KMS-11 (cell line): ENCODE measurements around the gene C16orf87.
"Not testable (repeated sequence)": the region's sequence is repeated elsewhere in the genome, so short reads cannot be mapped to it uniquely, and the experiment has no call there.

Experiments used
- H2AFZ ChIP-seq: fragments of 200-600 bp; sonication (generic); 2 replicates; pipeline ENCODE4 v1.6.1; 2016; ENCODE audit warnings: antibody characterized with exemption, mixed run types, low read depth
- H3K27ac ChIP-seq: fragments of 200-600 bp; sonication (generic); 2 replicates; pipeline ENCODE4 v1.6.1; 2016; ENCODE audit warnings: mild to moderate bottlenecking, mixed run types
- H3K27me3 ChIP-seq: fragments of 200-600 bp; sonication (generic); 2 replicates; pipeline ENCODE4 v1.6.1; 2017; ENCODE audit warnings: mild to moderate bottlenecking, low read depth, mixed run types, moderate library complexity; ENCODE audit not compliant: insufficient read depth
- H3K36me3 ChIP-seq: fragments of 200-600 bp; sonication (generic); 2 replicates; pipeline ENCODE4 v1.6.1; 2017; ENCODE audit warnings: mild to moderate bottlenecking, mixed run types; ENCODE audit not compliant: insufficient read depth
- H3K4me1 ChIP-seq: fragments of 200-600 bp; sonication (generic); 2 replicates; pipeline ENCODE4 v1.6.1; 2016; ENCODE audit warnings: mild to moderate bottlenecking, low read depth, mixed run types; ENCODE audit not compliant: poor library complexity, severe bottlenecking
- H3K4me2 ChIP-seq: fragments of 200-600 bp; sonication (generic); 2 replicates; pipeline ENCODE4 v1.7.0; 2016; ENCODE audit warnings: mild to moderate bottlenecking, mixed run types
- H3K4me3 ChIP-seq: fragments of 200-600 bp; sonication (generic); IDR thresholded peaks from 2 replicates; pipeline ENCODE4 v1.6.1; 2017; ENCODE audit warnings: low read depth, low read length, mixed read lengths; ENCODE audit not compliant: insufficient read depth
- H3K79me2 ChIP-seq: fragments of 200-600 bp; sonication (generic); 2 replicates; pipeline ENCODE4 v1.6.1; 2016; ENCODE audit warnings: low read depth, mixed run types; ENCODE audit not compliant: insufficient read depth
- H3K9ac ChIP-seq: fragments of 200-600 bp; sonication (generic); 2 replicates; pipeline ENCODE4 v1.6.1; 2016; ENCODE audit warnings: mild to moderate bottlenecking, mixed run types
- H4K20me1 ChIP-seq: fragments of 200-600 bp; sonication (generic); 2 replicates; pipeline ENCODE4 v1.6.1; 2016; ENCODE audit warnings: mild to moderate bottlenecking, mixed run types; ENCODE audit not compliant: insufficient read depth
- CTCF ChIP-seq: fragments of 200-600 bp; sonication (generic); conservative IDR thresholded peaks from 2 replicates; pipeline ENCODE4 v1.6.1; 2017; ENCODE audit warnings: low read depth, mild to moderate bottlenecking, antibody characterized with exemption, low read length, moderate library complexity, mixed read lengths

Gene C16orf87

GRCh38 chr16:46787909-46788308 is 43.1 kb downstream of the C16orf87 start:
- no peak overlapping the region for H3K4me2 ChIP-seq
- peaks cover 15% of the 10 kb centered on the region for H3K4me1 ChIP-seq
- no peak for TF ChIP-seq CTCF
- no peak overlapping the region for H3K4me3 ChIP-seq
- no peaks in the 10 kb centered on the region for H3K79me2 ChIP-seq
- H3K27ac ChIP-seq, result no peak overlapping the region
- no peaks in the 10 kb centered on the region for H3K27me3 ChIP-seq
- no peaks in the 10 kb centered on the region for H3K36me3 ChIP-seq
- H2AFZ ChIP-seq, result no peak overlapping the region
- no peak overlapping the region for H3K9ac ChIP-seq
- no peaks in the 10 kb centered on the region for H4K20me1 ChIP-seq

GRCh38 chr16:46785076-46785845 is 45.7 kb downstream of the C16orf87 start:
- peaks cover 2% of the 10 kb centered on the region for H3K4me1 ChIP-seq
- no peaks in the 10 kb centered on the region for H4K20me1 ChIP-seq
- TF ChIP-seq CTCF, result no peak
- H3K27me3 ChIP-seq, result no peaks in the 10 kb centered on the region
- H3K79me2 ChIP-seq, result no peaks in the 10 kb centered on the region
- no peak overlapping the region for H3K9ac ChIP-seq
- no peaks in the 10 kb centered on the region for H3K36me3 ChIP-seq
- H3K4me3 ChIP-seq, result no peak overlapping the region
- H2AFZ ChIP-seq, result no peak overlapping the region
- H3K27ac ChIP-seq, result no peak overlapping the region
- H3K4me2 ChIP-seq, result no peak overlapping the region

- not testable (repeated sequence) for H3K27ac ChIP-seq, H3K4me1 ChIP-seq, H3K4me3 ChIP-seq, H3K4me2 ChIP-seq, H3K9ac ChIP-seq, H3K27me3 ChIP-seq, H2AFZ ChIP-seq, H4K20me1 ChIP-seq, H3K79me2 ChIP-seq, H3K36me3 ChIP-seq
Observed at GRCh38 chr16:46784569-46784968, 46.4 kb downstream of the C16orf87 start.

- Histone ChIP-seq H3K36me3 (no peaks in the 10 kb centered on the region), H3K27me3 (no peaks in the 10 kb centered on the region), H4K20me1 (no peaks in the 10 kb centered on the region), H3K27ac (no peak overlapping the region), H3K4me2 (no peak overlapping the region), H3K9ac (no peak overlapping the region), H3K79me2 (no peaks in the 10 kb centered on the region), H3K4me1 (no peaks in the 10 kb centered on the region), H2AFZ (no peak overlapping the region), H3K4me3 (no peak overlapping the region)
- no peak for TF ChIP-seq CTCF
Observed at GRCh38 chr16:46783800-46784199, 47.2 kb downstream of the C16orf87 start.

GRCh38 chr16:46782320-46782719 is 48.7 kb downstream of the C16orf87 start:
- no peak overlapping the region for H2AFZ ChIP-seq
- no peak for TF ChIP-seq CTCF
- no peaks in the 10 kb centered on the region for H3K4me1 ChIP-seq
- H3K27me3 ChIP-seq, result no peaks in the 10 kb centered on the region
- H3K4me3 ChIP-seq, result no peak overlapping the region
- H3K4me2 ChIP-seq, result no peak overlapping the region
- no peaks in the 10 kb centered on the region for H4K20me1 ChIP-seq
- H3K27ac ChIP-seq, result no peak overlapping the region
- no peaks in the 10 kb centered on the region for H3K79me2 ChIP-seq
- no peaks in the 10 kb centered on the region for H3K36me3 ChIP-seq
- no peak overlapping the region for H3K9ac ChIP-seq
